ENCODE results near the gene ACKR2. TPM values are rescaled to one million over a fixed set of nuclear protein-coding genes. Genes with fewer than 3 reads are reported as not detected.
A peak's percentile ranks its signal among the peaks of the same experiment; 100 is the strongest.

The ACKR2 gene
- total and polyA plus RNA-seq, 2 of the 13 experiments (the other 11 are each of a cell fraction or from before 2014, with no cell fraction given): 1.1 to 1.9 TPM

DNA sequence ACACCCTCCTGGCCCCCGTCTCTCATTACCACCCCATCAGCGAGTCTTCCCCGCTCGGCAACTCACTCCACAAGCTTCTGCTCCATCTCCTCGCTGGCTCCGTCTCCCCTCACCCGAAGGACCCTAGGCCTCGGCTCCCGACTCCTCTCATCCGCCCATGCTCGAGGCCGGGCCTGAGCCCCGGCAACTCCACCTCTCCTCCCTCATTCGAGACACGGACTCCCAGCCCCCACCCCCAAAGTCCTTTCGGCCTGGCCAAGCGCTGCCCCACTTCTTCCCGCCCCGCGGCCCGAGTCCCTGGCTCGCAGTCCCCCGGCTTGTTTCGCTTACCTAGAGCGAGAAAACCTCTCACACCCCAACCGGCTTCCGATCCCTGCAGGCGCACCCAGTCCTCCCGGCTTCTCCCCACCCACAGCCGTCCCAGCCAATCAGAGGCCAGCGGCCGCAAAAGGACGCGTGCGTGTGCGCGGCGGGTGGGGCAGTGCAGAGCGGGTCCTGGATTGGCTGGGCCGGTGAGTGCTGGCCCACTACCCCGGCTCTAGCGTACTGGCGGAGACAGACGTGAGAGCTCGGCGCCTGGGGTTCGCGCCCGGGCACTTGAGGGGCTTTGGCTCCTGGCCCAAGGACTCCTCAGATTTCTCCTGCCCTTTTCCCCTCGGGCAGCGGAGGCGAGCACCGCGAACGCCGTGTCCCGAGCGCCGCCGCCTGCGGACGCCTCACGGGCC is 5.0 kb upstream of the ACKR2 start, which contains the start of gene HIGD1A (continued):
- TF ChIP-seq RAD51 (IDR thresholded peaks at IDR 0.05; ENCODE audit: borderline replicate concordance): no peak
- TF ChIP-seq ZNF18 (CRISPR knock-in tag; IDR thresholded peaks at IDR 0.05; ENCODE audit: insufficient replicate concordance): peak; percentile 88
- peak; percentile 80; the same call in 1 of the 2 replicates for TF ChIP-seq FOXK1 (CRISPR knock-in tag; IDR thresholded peaks at IDR 0.05; ENCODE audit: borderline replicate concordance, low read depth)
- TF ChIP-seq ZNF703 (CRISPR knock-in tag; IDR thresholded peaks at IDR 0.05; ENCODE audit: borderline replicate concordance): no peak
- TF ChIP-seq KDM6A (CRISPR knock-in tag; IDR thresholded peaks at IDR 0.05; ENCODE audit: low read depth): no peak
- TF ChIP-seq, protein P1, sequence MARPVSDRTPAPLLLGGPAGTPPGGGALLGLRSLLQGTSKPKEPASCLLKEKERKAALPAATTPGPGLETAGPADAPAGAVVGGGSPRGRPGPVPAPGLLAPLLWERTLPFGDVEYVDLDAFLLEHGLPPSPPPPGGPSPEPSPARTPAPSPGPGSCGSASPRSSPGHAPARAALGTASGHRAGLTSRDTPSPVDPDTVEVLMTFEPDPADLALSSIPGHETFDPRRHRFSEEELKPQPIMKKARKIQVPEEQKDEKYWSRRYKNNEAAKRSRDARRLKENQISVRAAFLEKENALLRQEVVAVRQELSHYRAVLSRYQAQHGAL (CRISPR knock-in tag; IDR thresholded peaks at IDR 0.05; ENCODE audit: not compliant biosample characterization): no peak
- peak; percentile 85 for TF ChIP-seq PHF8 (CRISPR knock-in tag; IDR thresholded peaks at IDR 0.05)
- no peak for TF ChIP-seq ZMAT5 (CRISPR knock-in tag; IDR thresholded peaks at IDR 0.05; ENCODE audit: borderline replicate concordance, low read depth)
- TF ChIP-seq ZNF619 (CRISPR knock-in tag; IDR thresholded peaks at IDR 0.05): 0 out of 2 replicates have a peak, but pooled peaks have one; percentile 57
- 0 out of 2 replicates have a peak, but pooled peaks have one; percentile 17 for TF ChIP-seq SRF (IDR thresholded peaks at IDR 0.05; ENCODE audit: low read depth, low read length)
- TF ChIP-seq SCMH1 (CRISPR knock-in tag; IDR thresholded peaks at IDR 0.05; ENCODE audit: borderline replicate concordance): no peak
- 0 out of 2 replicates have a peak, but pooled peaks have one; percentile 33 for TF ChIP-seq ZNF776 (CRISPR knock-in tag; IDR thresholded peaks at IDR 0.05)
- TF ChIP-seq, protein P2, sequence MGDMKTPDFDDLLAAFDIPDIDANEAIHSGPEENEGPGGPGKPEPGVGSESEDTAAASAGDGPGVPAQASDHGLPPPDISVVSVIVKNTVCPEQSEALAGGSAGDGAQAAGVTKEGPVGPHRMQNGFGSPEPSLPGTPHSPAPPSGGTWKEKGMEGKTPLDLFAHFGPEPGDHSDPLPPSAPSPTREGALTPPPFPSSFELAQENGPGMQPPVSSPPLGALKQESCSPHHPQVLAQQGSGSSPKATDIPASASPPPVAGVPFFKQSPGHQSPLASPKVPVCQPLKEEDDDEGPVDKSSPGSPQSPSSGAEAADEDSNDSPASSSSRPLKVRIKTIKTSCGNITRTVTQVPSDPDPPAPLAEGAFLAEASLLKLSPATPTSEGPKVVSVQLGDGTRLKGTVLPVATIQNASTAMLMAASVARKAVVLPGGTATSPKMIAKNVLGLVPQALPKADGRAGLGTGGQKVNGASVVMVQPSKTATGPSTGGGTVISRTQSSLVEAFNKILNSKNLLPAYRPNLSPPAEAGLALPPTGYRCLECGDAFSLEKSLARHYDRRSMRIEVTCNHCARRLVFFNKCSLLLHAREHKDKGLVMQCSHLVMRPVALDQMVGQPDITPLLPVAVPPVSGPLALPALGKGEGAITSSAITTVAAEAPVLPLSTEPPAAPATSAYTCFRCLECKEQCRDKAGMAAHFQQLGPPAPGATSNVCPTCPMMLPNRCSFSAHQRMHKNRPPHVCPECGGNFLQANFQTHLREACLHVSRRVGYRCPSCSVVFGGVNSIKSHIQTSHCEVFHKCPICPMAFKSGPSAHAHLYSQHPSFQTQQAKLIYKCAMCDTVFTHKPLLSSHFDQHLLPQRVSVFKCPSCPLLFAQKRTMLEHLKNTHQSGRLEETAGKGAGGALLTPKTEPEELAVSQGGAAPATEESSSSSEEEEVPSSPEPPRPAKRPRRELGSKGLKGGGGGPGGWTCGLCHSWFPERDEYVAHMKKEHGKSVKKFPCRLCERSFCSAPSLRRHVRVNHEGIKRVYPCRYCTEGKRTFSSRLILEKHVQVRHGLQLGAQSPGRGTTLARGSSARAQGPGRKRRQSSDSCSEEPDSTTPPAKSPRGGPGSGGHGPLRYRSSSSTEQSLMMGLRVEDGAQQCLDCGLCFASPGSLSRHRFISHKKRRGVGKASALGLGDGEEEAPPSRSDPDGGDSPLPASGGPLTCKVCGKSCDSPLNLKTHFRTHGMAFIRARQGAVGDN (CRISPR knock-in tag; IDR thresholded peaks at IDR 0.05): peak; percentile 93
- TF ChIP-seq PTBP1 (IDR thresholded peaks at IDR 0.05; ENCODE audit: low read depth, low read length, poor library complexity, severe bottlenecking): no peak
- peak; percentile 44; the same call in 1 of the 2 replicates for TF ChIP-seq ZNF441 (CRISPR knock-in tag; IDR thresholded peaks at IDR 0.05; ENCODE audit: borderline replicate concordance)
- no peak; the same call in 1 of the 2 replicates for TF ChIP-seq HOXA7 (CRISPR knock-in tag; IDR thresholded peaks at IDR 0.05)
- peak; percentile 72 for TF ChIP-seq ZNF547 (CRISPR knock-in tag; IDR thresholded peaks at IDR 0.05)
- no peak for TF ChIP-seq MYC (CRISPR knock-in tag; IDR thresholded peaks at IDR 0.05; ENCODE audit: borderline replicate concordance)
- no peak for TF ChIP-seq SMARCE1 (IDR thresholded peaks at IDR 0.05; ENCODE audit: borderline replicate concordance)
- no peak for TF ChIP-seq LCORL (IDR thresholded peaks at IDR 0.05)
- TF ChIP-seq LCORL (CRISPR knock-in tag; IDR thresholded peaks at IDR 0.05): peak; percentile 52; the same call in 1 of the 2 replicates
- TF ChIP-seq ZNF282 (IDR thresholded peaks at IDR 0.05; ENCODE audit: partially characterized antibody): no peak
- TF ChIP-seq SRSF4 (IDR thresholded peaks at IDR 0.05; ENCODE audit: low read depth, low read length, poor library complexity, severe bottlenecking): no peak
- TF ChIP-seq CCAR2 (optimal IDR thresholded peaks at IDR 0.05; ENCODE audit: low read depth, low read length): no peak
